NCI-H524 treated with DMSO at 0.1 percent for 48 hours (cell line): ENCODE data around the gene SUCNR1.
"Not testable (repeated sequence)": the region's sequence is repeated elsewhere in the genome, so short reads cannot be mapped to it uniquely, and the experiment has no call there.

Experiments
- DNase-seq: peaks from one replicate; lab custom pipeline; 2025; lab: John Stamatoyannopoulos, UW

SUCNR1 gene

DNA sequence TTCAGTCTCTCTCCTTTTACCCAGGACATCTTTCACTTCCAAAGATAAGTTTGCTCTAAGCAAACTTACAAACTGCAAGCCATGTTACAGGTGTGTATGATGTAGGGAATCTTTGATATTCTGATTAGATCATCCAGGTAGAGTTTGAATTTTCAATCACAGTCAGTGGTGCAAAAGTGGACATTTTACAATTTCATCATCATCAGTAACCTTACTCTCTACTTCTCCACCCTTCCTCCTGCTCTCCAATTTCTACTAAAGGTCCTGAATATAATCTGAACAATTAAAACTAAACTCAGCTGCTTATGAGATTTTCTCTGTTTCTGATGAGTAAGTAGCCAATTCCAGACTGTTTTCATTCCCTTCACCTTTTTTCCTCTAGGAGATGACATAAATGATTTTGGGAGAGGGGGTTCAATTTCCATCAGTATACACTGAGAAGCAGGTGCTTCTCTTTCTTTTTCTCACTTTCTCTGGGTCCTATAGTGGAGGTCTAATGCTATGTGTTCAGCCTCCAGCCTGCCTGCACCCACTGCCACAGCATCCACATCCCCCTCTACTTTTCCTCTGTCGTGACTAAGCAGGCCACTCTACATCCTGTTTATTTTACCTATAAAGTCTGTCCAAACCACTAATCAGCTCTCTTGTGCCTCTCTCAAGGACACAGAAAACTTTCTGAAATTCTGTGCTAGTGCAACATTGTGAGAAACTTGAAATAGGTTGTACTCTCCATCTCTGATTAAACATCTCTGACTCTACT is 27.6 kb downstream of the SUCNR1 start:
- no peak for DNase-seq

DNA sequence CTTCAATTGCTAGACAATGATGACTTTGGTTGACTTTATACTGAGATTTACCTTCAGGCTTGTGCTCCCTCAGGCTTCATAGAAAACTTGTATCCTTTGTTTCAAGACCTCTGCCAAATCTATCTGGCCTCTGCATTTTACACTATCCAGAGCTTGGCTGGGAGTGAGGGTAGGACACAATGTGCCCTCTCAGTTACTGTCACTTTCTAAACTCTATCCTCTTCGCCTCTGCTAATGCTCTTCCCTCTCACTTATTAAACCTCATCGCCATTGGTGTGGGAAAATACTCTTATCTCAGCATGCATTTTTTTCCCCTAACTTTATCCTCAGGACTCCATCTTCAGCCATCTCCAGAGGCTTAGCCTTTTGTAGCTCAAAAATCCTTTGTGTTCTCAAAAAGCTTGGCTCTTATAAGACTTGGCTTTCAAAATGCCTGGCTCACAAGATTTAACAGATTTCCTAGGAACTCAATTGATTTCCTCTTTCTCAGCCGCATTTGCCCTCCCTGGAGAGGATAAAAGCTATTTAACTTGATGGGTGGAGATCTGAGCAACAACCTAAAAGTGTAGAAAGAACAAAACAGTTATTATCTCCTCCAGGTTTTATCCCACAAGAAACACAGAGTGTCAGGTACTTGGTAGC is 28.3 kb downstream of the SUCNR1 start:
- no peak for DNase-seq

GRCh38 chr3:151903501-151903991 is 30.1 kb downstream of the SUCNR1 start:
- no peak for DNase-seq

GRCh38 chr3:151905647-151906046 is 32.2 kb downstream of the SUCNR1 start:
- no peak for DNase-seq

DNA sequence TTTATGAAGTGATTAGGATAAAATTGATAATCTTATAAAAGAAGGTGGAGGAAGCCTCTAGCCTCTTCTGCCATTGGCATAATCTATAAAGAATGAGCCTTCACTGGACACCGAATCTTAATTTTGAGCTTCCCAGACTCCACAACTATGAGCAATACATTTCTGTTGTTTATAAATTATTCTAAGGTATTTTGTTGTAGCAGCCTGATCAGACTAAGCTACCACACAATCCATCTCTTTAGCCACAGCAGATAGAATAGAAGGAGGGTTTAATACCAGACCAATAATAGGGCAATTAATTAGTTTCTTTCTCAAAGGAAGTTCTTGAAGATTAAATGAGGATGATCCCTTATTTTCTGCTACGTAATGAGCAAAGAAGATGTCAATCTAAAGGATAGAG is 33.3 kb downstream of the SUCNR1 start:
- DNase-seq: no peak

DNA sequence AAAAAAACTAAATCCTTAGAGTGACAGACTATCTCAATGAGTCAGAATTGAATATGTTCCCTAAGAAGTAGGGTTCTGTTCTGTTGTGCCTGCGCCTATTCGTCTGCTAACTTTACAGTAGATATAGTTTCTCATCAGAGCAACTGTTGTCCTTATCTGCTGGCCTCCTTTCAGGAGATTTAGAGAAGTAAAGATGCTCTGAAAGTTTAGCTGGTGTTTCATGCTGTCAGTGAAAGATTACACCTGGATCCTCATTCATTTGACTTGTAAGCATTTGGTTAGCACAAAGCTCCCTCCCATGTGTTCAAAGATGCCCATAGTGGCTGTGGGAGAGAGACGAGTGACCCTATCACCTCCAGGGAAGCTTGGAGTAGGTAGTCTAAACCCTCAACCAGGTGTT is 35.0 kb downstream of the SUCNR1 start:
- DNase-seq: no peak

DNA sequence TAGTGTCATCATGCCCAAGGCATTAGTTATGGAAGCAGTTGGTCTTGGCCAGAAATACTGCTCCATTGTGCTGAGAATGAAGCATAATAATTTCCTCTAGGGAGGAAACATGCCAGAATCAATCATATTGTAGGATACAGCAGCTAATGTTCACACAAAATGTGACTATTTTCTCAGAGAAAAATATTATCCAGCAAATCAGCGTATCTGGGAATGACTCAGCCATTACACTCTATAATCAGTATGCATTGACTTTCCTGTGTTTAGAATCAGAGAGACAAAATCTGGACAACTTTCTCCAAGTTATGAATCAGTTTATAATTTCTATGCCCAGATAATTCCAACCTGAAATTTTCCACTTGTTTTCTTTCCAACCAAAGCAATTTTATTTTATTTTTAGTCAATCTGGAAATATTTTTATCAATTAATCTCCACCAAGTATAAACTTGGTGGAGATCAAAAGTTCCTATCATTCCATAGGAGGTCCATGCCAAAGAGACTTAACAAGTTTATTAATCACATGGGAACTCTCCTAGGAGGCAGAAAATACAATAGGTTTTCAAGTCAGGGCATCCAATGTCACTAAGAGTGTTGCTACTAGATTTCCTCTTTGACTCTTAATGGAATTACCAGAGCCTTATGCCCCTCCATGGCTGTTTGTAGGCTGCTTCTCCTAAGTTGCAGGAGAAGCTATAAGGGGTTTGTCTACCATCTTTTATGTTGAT is 36.4 kb downstream of the SUCNR1 start:
- DNase-seq: no peak

GRCh38 chr3:151911462-151911861 is 38.0 kb downstream of the SUCNR1 start:
- no peak for DNase-seq

DNA sequence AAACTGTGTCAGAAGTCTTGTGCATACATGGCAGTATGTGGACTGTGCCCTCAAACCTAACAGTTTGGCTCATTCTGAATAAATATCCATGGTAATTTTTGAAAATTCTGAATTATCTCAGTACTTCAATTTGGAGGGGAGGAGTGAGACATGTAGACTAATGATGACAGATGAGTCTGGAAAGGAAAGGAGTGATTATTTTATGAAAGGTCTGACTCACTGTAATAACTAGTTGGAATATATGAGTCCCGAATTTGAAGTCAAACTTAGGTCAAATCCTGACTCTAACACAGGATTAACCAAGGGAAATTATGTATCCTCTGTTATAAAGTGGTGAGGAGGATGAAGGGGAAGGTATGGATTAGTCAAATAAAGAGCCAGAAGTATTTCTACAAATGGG is 38.6 kb downstream of the SUCNR1 start:
- no peak for DNase-seq

GRCh38 chr3:151916781-151917180 is 43.3 kb downstream of the SUCNR1 start:
- DNase-seq: no peak

DNA sequence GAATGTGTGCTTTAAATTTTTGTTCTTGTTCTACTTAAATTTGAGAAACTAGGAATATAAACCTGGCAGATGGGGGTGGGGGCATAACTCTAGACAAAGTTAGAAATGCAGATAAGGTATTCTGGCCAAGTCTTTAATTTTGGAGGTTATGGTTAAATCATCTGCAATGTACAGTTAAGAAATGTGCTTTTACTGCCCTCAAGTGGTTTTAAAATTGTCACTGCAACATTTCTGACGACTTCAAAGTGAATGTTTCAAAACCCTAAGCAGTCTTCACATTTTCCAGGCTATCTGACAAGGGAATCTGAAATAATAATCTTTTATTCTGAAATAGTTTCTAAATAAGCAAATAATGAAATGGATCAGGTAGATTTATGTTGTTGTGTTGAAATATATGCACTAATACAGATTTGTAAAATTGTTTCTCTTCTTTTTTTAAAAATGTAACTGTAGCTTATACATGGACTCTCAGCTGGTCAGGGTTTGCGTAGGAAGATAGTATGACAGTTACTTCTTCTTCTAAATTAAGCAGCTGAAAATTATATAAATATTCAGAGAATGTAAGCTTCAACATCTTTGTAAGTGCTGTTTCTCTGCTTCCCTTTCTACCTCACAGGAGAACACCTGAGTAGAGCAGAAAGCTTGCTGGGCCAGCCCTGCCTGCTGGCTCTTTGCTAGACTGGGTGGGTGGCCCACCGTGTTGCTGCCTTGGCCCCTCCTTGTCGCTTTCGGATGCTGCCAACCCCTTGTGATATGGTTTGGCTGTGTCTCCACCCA is 45.0 kb downstream of the SUCNR1 start:
- no peak for DNase-seq

DNA sequence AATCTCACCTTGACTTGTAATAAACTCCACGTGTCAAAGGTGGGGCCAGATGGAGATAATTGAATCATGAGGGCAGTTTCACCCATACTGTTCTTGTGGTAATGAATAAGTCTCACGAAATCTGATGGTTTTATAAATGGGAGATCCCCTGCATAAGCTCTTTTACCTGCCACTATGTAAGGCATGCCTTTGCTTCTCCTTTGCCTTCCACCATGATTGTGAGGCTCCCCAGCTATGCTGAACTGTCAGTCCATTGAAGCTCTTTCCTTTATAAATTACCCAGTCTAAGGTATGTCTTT is 45.5 kb downstream of the SUCNR1 start:
- no peak for DNase-seq

DNA sequence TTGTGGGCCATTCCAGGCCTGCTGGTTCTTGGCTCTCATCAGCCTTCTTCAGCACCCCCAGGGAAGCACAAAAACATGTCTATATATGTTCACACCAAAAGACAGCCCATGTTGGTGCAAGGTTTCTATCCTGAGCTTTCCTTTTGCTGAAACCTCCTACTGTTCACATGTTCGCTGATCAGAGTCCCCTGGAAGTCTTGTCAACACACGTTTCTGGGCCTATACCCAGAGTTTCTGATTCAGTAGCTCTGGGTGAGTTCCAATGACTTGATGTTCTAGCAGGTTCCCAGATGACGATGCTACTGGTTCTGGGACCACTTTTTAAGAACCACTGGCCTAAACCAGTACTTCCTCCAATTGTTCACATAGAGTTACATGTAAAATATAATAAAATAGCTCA is 46.0 kb downstream of the SUCNR1 start:
- no peak for DNase-seq

- DNase-seq: no peak
These were observed 50.5 kb downstream of the SUCNR1 start for GRCh38 chr3:151923901-151924300.

GRCh38 chr3:151924753-151925152 is 51.3 kb downstream of the SUCNR1 start:
- no peak for DNase-seq

GRCh38 chr3:151925419-151925818 is 52.0 kb downstream of the SUCNR1 start:
- no peak for DNase-seq

GRCh38 chr3:151925876-151926275 is 52.4 kb downstream of the SUCNR1 start:
- DNase-seq: no peak

DNA sequence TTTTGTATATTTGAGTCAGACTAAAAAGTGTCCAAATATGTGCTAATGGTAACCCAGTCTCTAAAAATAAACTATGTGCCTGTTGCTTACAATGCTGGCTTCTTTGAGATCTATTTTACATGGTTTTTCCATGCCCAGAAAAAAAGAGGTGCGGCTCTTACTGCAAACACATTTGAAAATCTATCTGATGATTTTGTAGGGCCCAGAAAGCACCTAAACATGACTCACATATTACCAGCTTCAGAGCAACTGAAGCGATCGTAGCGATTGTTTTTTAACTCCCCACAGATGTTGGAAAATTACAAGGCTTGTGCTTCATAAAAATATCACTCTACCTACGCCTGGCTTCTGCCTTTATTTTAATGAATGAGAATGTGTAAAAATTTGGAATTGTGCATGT is 53.5 kb downstream of the SUCNR1 start:
- DNase-seq: no peak

GRCh38 chr3:151927915-151928525 is 54.6 kb downstream of the SUCNR1 start:
- not testable (repeated sequence) for DNase-seq

DNA sequence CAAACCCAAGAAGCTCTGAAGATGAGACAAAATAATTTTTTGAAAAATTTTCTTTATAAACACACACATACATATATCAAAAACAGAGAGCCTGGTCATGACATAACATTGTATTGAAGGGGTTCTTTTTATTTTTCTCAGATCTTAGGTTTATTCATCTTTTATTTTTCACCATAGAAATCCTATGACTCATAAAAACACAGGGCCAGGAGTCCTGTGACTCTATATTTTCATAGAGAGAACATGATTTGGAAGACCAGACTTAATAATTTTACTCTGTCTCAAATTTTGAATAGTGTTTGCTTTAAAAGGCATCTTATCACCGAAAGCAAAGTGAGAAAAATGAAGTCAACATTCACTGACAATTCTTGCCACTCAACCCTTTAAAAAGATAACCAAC is 57.7 kb downstream of the SUCNR1 start:
- no peak for DNase-seq

DNA sequence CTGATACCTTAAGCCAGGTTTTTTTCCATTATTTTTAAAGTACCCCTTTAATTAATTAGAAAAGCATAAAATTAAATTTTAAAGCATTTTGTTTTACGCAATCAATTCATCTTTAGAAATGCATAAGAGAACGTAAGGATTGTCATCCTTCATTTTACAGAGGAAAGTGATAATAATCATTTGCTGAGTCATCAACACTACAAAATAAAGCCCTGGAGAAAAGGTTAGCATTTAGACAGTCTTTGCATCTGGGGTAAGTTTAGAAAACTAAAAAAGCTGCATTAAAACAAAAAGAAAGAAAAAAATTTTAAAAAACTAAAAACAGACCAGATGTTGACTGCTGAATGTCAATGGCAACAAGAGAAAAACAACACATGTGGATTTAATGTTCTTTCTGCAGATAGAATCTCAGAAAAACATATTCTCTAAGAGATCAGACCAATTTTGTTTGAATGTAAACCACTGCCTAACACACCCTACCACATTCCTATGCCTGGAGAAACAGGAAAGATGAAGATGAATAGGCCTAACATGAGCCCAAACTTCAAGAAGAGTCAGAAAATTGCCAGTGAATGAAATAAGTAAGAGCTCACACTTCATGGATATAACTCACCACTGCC is 59.9 kb downstream of the SUCNR1 start:
- no peak for DNase-seq
